Vagina (tissue), 2 donors: ENCODE data around the gene PLEKHB1.

ENCODE experiments used
- POLR2A ChIP-seq, 2 donors: fragments of 450-650 bp; IDR thresholded peaks; one replicate each; pipeline ENCODE4 v1.6.1; 2017; ENCODE audit warnings: antibody characterized with exemption in 2 of 2, mild to moderate bottlenecking in 2 of 2, moderate library complexity in 2 of 2
- TF ChIP-seq, protein P1 (sequence below), 3 experiments: fragments of 450-650 bp in 2 of 3; fragments of 200-600 bp in 1 of 3; sonication (generic) in 1 of 3; IDR thresholded peaks; one replicate each; pipeline ENCODE4 v1.5.1; 2017 to 2019; ENCODE audit warnings: antibody characterized with exemption in 3 of 3, mild to moderate bottlenecking in 2 of 3, moderate library complexity in 2 of 3

GRCh38 chr11:73641668-73642067 lies 4.7 kb upstream of the PLEKHB1 start:
- TF ChIP-seq, protein P1, sequence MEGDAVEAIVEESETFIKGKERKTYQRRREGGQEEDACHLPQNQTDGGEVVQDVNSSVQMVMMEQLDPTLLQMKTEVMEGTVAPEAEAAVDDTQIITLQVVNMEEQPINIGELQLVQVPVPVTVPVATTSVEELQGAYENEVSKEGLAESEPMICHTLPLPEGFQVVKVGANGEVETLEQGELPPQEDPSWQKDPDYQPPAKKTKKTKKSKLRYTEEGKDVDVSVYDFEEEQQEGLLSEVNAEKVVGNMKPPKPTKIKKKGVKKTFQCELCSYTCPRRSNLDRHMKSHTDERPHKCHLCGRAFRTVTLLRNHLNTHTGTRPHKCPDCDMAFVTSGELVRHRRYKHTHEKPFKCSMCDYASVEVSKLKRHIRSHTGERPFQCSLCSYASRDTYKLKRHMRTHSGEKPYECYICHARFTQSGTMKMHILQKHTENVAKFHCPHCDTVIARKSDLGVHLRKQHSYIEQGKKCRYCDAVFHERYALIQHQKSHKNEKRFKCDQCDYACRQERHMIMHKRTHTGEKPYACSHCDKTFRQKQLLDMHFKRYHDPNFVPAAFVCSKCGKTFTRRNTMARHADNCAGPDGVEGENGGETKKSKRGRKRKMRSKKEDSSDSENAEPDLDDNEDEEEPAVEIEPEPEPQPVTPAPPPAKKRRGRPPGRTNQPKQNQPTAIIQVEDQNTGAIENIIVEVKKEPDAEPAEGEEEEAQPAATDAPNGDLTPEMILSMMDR (IDR thresholded peaks at IDR 0.05) = no peak
- no peak for TF ChIP-seq POLR2A (IDR thresholded peaks at IDR 0.05)
